NCI-H1436 (cell line): ENCODE results near the gene OR11A1.

Experiments
- DNase-seq: peaks from one replicate; lab custom pipeline; 2025; lab: John Stamatoyannopoulos, UW

The OR11A1 gene

DNA sequence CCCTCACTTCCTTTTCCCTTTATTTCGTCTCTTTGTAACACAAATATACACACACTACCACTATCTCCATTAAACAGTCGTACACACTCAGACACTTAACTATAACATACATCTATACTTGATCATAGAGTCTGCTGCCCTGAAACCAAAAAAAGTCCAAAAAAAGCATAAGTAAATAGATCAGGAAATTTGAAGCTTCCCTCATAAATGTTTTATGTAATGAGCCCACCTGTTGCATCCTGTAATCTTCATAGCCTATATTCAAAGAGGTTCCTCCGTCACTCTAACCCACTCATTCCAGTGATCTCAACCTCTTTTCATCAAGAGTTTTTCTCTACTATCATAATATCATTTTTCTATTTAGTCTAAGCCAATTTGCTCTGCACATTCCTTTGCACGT, 68.3 kb downstream of the OR11A1 start:
- no peak for DNase-seq

DNA sequence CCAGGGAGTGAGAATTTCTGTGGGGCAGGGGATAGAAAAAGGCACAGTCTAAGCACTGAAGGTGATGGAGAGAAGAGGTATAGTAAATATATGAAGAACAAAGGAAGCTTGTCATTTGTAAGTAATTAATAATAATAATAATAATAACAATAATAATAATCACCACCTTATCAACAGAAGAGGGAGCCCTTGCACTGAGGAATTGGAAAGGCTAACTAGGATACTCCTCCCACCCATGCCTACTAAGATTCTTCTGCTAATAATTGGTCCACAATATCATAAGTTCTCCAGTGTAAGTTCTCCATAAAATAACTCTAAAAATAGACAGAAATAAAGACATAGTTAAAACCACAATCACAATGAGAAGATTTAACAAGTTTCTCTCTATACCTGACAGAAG, 80.9 kb downstream of the OR11A1 start:
- DNase-seq, result no peak
